ENCODE results near the gene RAD51B.

Gene RAD51B

DNA sequence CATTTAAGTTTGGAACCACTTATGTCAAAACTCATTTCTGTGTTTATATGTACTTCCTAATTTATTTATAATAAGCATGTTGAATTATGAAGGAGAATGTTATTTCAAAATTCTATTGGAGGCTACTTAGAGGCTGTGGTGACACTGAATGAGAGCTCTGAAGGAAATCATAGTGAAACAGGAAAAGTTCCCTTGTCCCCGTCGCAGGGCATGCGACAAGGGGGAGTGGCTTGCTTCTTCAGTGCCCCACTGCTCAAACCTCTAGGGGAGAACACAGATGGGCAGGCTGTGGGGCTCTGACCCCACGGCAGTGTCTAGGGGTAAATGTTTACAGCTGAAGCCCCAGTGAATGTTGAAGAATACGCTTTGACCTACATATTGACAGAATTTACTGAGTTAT, 261.9 kb downstream of the RAD51B start:
- Histone ChIP-seq H3K4me3 (replicated peaks; ENCODE audit: low read depth, low read length) (no peak overlapping the region), H3K27me3 (replicated peaks; ENCODE audit: control insufficient read depth, insufficient read depth, low read length) (no peaks in the 10 kb centered on the region), H3K36me3 (ENCODE audit: control insufficient read depth, insufficient read depth, low read length) (no peaks in the 10 kb centered on the region)
- TF ChIP-seq, protein P1, sequence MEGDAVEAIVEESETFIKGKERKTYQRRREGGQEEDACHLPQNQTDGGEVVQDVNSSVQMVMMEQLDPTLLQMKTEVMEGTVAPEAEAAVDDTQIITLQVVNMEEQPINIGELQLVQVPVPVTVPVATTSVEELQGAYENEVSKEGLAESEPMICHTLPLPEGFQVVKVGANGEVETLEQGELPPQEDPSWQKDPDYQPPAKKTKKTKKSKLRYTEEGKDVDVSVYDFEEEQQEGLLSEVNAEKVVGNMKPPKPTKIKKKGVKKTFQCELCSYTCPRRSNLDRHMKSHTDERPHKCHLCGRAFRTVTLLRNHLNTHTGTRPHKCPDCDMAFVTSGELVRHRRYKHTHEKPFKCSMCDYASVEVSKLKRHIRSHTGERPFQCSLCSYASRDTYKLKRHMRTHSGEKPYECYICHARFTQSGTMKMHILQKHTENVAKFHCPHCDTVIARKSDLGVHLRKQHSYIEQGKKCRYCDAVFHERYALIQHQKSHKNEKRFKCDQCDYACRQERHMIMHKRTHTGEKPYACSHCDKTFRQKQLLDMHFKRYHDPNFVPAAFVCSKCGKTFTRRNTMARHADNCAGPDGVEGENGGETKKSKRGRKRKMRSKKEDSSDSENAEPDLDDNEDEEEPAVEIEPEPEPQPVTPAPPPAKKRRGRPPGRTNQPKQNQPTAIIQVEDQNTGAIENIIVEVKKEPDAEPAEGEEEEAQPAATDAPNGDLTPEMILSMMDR (IDR thresholded peaks at IDR 0.05; ENCODE audit: insufficient read depth, low read length, poor library complexity, severe bottlenecking) = no peak
- no peak for DNase-seq (ENCODE audit: extremely low read depth, insufficient read length)

DNA sequence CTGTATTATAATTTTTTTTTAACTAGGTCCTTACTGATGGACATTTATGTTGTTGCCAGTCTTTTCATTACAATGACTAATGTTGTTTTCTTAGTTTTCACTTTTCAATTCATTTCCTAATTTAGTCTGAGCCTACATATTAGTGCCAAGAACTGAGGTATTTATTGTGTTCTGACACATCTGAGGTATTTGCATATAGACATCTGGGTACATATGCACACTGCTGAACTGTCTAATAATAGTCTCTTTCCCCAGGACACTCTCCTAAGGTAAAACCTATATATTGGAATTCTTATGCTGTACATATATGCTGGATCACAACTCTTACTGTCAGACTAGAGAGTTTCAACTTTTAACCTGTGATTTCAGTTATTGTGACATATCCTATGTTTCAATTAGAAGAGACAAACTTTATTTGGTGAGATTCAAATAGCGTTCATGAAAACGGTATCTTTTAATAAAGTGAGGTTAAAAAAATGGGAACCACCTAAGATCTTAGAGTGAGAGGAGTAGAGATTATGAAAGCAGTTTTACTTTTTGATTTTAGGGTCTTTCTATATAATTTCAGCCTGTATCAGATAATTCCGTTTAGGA, 263.2 kb downstream of the RAD51B start:
- DNase-seq (ENCODE audit: extremely low read depth, insufficient read length) = no peak
- no peak overlapping the region for H3K4me3 ChIP-seq (replicated peaks; ENCODE audit: low read depth, low read length)
- no peaks in the 10 kb centered on the region for H3K36me3 ChIP-seq (ENCODE audit: control insufficient read depth, insufficient read depth, low read length)
- TF ChIP-seq, protein P1 (IDR thresholded peaks at IDR 0.05; ENCODE audit: insufficient read depth, low read length, poor library complexity, severe bottlenecking) = no peak
- no peaks in the 10 kb centered on the region for H3K27me3 ChIP-seq (replicated peaks; ENCODE audit: control insufficient read depth, insufficient read depth, low read length)

DNA sequence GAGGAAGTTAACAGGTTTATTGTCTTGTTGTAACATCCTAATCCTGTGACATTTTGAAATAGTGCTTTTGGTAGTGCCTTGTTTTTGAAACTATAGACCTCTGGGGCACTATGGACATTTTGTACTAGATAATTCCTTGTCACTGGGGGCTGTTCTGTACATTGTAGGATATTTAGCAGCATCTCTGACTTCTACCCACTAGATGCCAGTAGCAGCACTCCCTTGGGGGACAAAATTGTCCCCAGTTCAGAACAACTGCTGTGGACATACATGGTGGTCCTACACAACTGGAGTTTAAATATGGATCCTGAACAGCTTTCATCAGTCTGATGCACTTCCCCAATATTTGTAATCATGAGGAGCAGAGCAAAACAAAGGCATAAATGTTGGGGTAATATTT, 264.7 kb downstream of the RAD51B start:
- no peaks in the 10 kb centered on the region for H3K36me3 ChIP-seq (ENCODE audit: control insufficient read depth, insufficient read depth, low read length)
- no peak overlapping the region for H3K4me3 ChIP-seq (replicated peaks; ENCODE audit: low read depth, low read length)
- no peaks in the 10 kb centered on the region for H3K27me3 ChIP-seq (replicated peaks; ENCODE audit: control insufficient read depth, insufficient read depth, low read length)
- no peak for DNase-seq (ENCODE audit: extremely low read depth, insufficient read length)
- TF ChIP-seq, protein P1 (IDR thresholded peaks at IDR 0.05; ENCODE audit: insufficient read depth, low read length, poor library complexity, severe bottlenecking) = peak; percentile 32

DNA sequence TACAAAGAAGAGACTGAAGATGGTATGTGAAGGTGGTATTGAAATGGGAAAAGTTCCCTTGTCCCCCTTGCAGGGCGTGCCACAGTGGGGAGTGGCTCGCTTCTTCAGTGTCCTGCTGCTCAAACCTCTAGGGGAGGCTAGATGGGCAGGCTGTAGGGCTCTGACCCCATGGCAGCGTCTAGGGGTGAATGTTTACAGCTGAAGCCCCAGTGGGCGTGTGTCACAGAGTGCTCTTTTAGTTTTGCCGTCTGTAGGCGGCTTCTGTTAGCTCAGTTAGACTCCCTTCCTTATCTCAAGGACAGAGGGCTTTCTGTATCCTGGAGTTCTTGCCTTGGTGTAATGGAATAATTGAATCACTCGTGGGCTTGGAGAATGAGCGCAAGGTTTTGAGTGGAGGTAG, 266.2 kb downstream of the RAD51B start:
- Histone ChIP-seq H3K27me3 (replicated peaks; ENCODE audit: control insufficient read depth, insufficient read depth, low read length) (no peaks in the 10 kb centered on the region), H3K4me3 (replicated peaks; ENCODE audit: low read depth, low read length) (no peak overlapping the region), H3K36me3 (ENCODE audit: control insufficient read depth, insufficient read depth, low read length) (no peaks in the 10 kb centered on the region)
- DNase-seq (ENCODE audit: extremely low read depth, insufficient read length) = no peak
- TF ChIP-seq, protein P1 (IDR thresholded peaks at IDR 0.05; ENCODE audit: insufficient read depth, low read length, poor library complexity, severe bottlenecking) = no peak

DNA sequence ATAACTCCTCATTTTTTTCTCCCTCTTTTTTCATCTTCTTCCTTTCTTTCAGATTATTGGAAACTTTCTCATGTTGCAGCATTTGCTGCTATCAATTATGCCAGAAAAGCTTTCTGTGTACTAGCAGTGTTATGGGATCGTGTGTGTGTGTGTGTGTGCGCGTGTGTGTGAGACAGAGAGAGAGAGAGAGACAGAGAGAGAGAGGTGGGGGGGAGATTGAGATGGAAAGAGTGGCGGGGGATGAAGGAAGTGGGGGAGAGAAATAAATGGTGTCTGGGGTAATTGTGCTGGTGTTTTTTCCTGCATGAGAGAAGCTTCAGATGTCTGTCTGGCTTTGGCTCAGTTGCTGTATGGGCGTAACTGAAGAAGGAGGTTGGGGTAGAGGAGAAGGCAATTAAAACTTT, 268.9 kb downstream of the RAD51B start:
- no peak for DNase-seq (ENCODE audit: extremely low read depth, insufficient read length)
- no peaks in the 10 kb centered on the region for H3K27me3 ChIP-seq (replicated peaks; ENCODE audit: control insufficient read depth, insufficient read depth, low read length)
- TF ChIP-seq, protein P1 (IDR thresholded peaks at IDR 0.05; ENCODE audit: insufficient read depth, low read length, poor library complexity, severe bottlenecking) = no peak
- no peak overlapping the region for H3K4me3 ChIP-seq (replicated peaks; ENCODE audit: low read depth, low read length)
- no peaks in the 10 kb centered on the region for H3K36me3 ChIP-seq (ENCODE audit: control insufficient read depth, insufficient read depth, low read length)
